Ishikawa (cell line): ENCODE results near the gene OGG1.

Source experiments
- CREB1 ChIP-seq: IDR thresholded peaks from 2 replicates; pipeline ENCODE4 v1.6.1; 2012; ENCODE audit warnings: low read depth
- EP300 ChIP-seq: IDR thresholded peaks from 2 replicates; pipeline ENCODE4 v1.6.1; 2012; ENCODE audit warnings: borderline replicate concordance
- FOXM1 ChIP-seq: IDR thresholded peaks from 2 replicates; pipeline ENCODE4 v1.6.1; 2012; ENCODE audit warnings: low read depth, borderline replicate concordance
- RAD21 ChIP-seq: IDR thresholded peaks from 2 replicates; pipeline ENCODE4 v1.6.1; 2012; ENCODE audit warnings: low read depth
- TAF1 ChIP-seq: IDR thresholded peaks from 2 replicates; pipeline ENCODE4 v1.6.1; 2012; ENCODE audit warnings: low read depth, mild to moderate bottlenecking
- TF ChIP-seq, protein P1 (sequence below): IDR thresholded peaks from 2 replicates; pipeline ENCODE4 v1.6.1; 2012

- TF ChIP-seq RAD21 = no peak
- TF ChIP-seq CREB1 = no peak
- TF ChIP-seq EP300 = no peak
- TF ChIP-seq, protein P1, sequence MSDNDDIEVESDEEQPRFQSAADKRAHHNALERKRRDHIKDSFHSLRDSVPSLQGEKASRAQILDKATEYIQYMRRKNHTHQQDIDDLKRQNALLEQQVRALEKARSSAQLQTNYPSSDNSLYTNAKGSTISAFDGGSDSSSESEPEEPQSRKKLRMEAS = no peak
- TF ChIP-seq FOXM1 = no peak
- no peak for TF ChIP-seq TAF1
These were observed 30.1 kb downstream of the OGG1 start for GRCh38 chr3:9779721-9780457.
